IPS-NIHi11 (cell line): ENCODE data around the gene MAPK11.

Source experiments
- DNase-seq: peaks from one replicate; pipeline ENCODE4 v3.0.0; 2012; ENCODE audit warnings: mixed read lengths, low spot score

MAPK11 gene

DNA sequence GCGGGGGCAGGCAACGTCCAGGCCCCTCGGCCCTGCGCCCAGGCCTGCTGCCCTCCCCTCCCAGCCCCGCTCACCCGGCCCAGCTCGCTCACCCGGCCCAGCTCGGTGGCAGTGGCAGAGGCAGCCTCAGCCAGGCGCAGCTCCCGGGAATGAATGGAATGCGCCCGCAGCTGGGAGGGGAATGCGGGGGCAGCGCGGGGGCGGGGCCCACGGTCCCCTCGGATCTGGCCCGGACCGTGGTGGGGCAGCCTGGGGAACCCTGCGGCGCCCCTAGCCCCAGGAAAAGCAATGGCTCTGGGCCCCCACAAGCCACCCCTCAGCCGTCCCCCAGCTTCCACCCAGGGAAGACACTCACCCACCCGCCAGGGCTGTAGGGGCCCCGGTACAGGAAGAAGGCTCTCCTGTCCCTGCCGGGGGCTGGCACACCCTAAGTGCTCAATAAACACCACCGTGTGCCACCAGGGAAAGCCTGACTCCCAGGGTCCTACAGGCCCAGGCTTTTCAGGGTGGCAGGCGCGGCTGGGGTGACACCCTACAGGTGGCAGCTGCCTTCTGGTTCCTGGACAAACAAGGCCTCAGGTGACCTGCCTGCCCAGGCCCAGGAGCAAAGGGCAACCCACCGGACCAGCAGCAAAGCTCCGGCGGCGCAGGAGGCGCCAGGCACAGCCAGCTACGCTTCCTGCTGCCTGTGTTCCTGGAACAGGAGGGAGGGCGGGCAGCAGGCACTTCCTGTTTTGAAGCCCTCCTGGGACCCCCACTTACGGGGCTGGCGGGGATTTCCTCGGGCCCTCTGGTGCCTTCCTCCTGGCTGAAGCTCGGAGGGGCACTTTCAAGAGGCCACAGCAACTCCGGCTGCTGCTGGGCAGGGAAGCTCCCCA is 23.5 kb upstream of the MAPK11 start:
- peak; percentile 95 for DNase-seq

- no peak for DNase-seq
Measured at GRCh38 chr22:50292643-50293440, 22.7 kb upstream of the MAPK11 start.

- no peak for DNase-seq
Measured at GRCh38 chr22:50289942-50290630, 19.9 kb upstream of the MAPK11 start.

DNA sequence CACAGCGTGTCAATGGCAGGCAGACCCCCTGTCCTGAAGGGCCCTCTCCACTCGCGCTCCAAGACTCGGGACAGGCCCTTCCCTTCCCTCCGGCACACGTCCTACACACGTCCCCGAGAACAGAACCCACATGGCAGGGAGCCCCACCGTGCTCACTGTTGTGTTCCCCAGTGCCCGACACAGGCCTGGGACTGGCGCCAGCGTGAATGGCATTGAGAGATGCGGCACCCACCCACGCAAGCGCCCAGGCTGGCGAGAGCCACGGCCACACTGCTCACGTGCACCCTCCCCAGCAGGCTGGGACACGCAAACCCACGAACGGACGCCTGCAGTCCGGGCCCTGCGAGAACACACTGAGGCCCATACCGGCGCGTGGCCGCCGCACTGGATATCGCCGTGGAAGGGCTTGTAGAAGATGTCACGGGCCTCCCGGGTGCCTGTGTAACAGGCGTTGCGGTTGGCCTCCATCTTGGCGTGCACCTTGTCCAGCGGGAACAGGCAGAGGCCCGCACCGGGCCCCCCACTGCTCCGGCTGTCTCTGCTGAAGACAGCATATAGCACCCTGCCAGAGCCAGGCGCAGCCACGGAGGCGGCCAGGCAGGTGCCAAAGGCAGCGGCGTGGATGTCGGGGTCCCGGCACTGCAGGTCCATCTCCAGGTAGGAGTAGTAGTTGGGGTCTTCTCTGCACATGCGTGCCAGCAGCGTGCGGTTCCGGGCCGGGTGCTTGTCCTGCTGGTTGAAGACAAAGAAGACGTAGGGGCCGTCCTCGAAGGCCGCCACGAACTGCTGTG is 19.2 kb upstream of the MAPK11 start:
- DNase-seq = no peak

GRCh38 chr22:50287731-50288130 is 17.6 kb upstream of the MAPK11 start:
- DNase-seq = no peak

DNA sequence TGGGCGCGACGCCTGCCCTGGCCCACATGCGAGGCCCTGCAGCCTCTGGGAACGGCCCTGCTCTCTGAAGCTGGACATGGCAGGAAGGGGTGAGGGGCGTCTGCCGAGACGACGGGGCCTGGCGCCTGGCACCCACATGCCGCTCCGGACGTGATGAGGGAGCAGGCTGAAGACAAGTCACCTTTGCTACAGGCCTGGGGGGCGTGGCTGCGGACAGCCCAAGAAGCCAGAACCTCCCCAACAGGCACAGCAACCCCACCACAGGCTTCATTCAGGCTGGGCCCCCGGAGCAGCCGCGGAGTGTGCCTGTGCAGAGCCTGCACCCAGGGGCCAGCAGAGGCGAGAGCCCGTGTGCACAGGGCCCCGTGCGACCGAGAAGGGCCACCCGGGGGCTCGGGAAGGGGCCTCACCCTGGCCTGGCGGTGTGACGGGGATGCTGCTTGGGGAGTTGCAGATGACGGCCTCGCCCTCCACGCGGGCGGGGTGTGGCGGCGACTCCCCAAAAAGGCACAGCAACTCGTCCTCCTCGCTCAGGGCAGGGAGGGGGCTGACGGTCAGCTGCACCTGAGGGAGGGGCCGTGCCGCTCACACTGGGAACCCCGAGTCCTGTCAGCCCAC is 16.6 kb upstream of the MAPK11 start:
- no peak for DNase-seq

GRCh38 chr22:50286275-50286674 is 16.1 kb upstream of the MAPK11 start:
- no peak for DNase-seq

- DNase-seq = no peak
Measured at GRCh38 chr22:50285568-50286229, 15.5 kb upstream of the MAPK11 start.

- DNase-seq = no peak
Measured at GRCh38 chr22:50284479-50284878, 14.3 kb upstream of the MAPK11 start.

DNA sequence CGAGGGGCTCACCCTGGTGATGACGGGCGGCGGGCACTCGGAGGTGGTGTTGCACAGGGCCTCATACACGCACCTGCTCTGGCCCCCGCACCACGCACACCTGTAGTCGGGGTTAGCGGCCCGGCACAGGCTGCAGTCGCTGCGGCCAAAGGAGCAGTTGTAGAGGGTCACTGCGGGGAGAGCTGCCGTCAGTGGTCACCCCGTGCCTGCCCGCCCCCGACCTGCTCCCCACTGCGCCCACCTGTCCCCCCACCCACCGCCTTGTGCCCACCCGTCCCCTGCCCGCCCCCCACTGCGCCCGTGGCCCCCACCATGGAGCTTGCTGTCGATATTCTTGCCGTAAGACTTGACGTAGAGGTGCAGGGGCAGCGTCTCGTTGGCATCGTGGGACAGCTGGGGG is 13.6 kb upstream of the MAPK11 start:
- DNase-seq = no peak

- peak; percentile 63 for DNase-seq
Measured at GRCh38 chr22:50282361-50283155, 12.4 kb upstream of the MAPK11 start.

GRCh38 chr22:50281957-50282356 is 11.8 kb upstream of the MAPK11 start:
- DNase-seq = no peak

DNA sequence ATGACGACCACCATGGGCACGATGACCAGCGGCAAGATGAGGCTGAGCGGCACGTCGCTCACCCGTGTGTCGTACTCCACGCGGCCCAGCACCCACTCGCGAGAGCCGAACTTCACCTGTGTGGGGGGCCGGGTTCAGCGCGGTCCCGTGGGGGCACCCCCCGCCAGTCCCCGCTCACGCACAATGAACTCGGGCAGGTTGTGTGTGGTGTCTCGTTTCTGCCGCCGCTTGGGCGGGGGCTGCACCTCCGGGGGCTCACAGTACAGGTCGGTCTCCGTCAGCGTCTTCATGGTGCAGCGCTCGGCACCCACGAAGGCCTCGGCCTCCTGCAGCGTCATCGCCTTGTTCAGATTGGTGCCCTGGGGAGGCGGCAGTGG is 11.2 kb upstream of the MAPK11 start:
- DNase-seq = no peak

DNA sequence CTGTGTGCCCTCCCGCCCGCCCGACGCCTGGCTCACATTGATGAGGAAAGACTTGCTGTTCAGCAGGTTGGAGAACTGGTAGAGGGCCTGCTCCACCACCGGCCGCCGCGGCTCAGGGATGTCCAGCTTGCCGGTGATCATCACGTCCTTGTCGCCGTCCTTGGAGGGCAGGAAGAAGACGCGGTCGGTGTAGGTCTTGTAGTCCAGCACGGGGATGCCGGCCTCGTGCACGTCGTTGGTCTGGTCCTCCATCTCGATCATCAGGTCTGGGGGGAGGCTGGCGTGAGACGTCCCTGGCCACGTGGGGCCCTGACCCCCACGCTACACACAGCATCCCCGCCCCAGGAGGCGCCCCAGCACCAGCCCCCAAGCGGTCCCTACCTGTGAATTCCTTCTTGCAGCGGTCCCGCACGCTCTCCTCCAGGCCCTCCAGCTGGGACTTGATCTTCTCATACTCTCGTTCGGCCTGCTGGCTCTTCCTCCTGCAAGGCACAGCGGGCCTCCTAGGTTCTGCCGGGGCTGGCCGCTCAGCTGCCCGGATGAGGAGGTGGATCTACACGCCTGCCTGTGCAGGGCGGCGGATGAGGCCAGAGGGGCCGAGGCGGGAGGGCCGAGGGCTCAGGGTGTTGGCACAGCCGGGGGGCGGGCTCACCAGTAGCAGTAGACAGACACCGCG is 10.7 kb upstream of the MAPK11 start:
- no peak for DNase-seq

DNA sequence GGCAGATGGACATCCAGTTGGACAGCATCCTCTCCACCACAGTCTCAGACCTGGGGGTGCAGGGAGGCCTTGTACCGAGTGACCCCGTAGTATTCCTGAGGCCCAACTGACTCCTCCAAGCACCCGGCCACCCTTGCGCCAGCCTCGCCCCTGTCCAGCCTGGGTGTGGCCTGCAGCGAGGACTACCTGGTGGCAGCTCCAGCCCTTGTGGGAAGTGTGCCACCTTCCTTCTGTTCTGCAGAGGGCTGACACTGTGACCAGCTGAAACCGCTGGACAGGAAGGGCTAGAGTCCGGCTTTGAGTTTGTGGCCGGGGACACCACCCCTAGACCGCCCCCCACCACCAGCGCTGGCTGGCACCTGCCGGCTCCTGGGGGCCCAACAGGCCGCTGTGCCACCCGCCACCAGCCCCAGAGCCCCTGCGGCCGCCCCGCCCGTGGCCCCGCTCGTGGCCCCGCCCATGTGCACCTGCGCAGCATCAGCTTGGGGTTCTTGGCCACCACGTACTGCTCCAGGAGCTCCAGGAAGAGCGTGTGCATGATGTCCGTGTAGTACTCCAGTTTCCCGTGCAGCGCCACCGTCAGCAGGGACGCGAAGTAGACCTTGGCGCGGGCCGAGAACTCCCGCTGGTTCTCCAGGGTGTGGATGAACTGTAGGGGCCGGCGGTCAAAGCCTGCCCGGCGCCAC is 10.0 kb upstream of the MAPK11 start:
- DNase-seq = no peak

DNA sequence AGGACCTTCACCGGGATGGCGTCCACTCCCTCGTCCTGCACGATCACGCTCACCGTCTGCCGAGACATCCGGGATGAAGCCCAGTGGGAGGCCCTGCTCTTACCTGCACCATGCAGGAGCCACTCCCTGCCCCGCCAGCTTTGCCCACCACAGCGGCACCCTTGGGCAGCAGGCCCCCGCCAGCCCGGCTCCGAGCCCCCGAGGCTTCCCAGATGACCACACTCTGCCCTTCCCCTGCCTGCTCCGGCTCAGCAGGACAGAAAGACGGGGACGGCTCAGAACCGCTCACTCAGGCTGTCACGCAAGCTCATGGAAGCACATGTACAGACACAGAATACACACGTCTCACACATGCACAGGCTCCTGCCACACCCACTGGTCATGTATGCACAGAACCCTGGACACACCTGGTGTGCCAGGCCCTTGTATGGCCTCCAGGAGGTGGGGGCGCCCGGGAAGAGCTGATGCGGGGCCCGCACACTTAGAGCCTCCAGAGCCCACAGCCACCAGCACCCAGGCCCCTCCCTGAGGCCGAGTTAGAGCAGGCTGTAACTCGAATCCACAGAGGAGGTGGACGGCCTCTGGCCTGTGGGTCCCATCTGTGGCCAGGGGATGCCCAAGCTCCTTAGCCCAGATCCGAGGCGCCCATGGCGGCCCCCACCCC is 8.9 kb upstream of the MAPK11 start:
- DNase-seq = no peak

DNA sequence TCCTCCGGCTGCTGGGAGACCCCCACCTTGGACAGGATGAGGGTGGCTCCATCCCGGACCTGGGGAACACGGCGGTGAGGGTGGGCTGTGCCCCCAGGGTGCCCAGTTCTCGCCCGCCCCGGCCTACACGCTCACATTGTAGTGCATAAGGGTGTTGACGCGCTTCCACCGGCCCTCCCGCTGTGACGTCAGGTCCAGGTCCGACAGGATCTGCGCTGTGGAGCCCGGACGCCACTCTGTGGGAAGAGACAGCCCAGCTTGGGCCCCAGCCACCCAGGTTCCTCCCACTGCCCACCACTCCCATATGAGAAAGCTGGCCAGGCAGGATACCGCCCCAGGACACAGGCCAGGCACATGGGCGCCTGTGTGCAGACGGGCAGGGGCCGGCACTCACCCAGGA is 8.3 kb upstream of the MAPK11 start:
- DNase-seq = no peak

- DNase-seq = no peak
Measured at GRCh38 chr22:50277761-50278160, 7.6 kb upstream of the MAPK11 start.
